Stimulated activated CD4-positive, alpha-beta T cell treated with anti-CD3 and anti-CD28 coated beads, Interleukin-1b, Interleukin-23, amount 100 ng/mL, for 1 hour (primary cell): ENCODE measurements around the gene SLC12A4.
"Not testable (repeated sequence)": the region's sequence is repeated elsewhere in the genome, so short reads cannot be mapped to it uniquely, and the experiment has no call there.

Experiments
- DNase-seq, 2 donors: peaks; one replicate each; pipeline ENCODE4 v3.0.0-alpha.2; 2020; ENCODE audit warnings: low read depth in 2 of 2

The SLC12A4 gene

DNA sequence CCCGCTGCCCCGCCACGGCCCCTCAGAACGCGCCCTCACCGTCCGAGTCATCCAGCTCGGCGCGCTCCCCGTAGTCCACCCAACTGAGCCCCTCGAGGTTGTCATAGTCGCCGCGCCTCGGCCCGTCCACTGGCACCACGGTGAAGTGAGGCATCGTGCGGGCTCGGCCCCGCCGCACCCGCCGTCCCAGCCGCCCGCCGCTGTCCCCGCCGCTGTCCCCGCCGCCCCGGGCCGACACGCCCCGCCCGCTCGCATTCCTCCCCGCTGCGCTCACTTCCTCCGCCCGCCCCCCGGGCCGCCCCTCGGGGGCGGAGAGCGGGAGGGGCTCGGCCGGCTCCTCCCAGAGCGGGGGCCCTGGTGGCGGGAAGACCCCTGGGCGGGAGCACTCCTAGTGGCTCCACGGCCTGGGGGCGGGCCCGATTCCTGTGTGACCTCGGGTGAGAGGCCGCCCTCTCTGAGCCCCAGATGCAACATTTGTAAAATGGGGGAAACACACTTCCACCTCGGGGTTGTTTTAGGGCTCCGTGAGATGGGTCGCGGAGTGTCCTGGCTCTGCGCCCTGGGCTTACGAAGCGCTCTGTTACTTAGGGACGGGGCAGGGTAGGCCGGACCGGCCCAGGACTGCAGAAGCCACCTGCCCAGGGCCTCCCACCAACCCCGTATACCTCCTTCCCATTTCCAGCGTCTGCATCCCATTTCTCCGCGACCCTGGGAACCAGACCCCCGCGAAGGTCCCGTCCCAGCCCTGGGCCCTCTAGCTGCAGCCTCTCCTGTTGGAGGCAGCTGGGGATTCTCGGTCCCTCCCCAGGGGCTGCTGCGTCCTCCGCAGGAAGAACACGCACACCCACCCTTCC, at the start of gene SLC12A4:
TSS of gene SLC12A4 (minus strand) at position 238 of the 854 bp plus-strand sequence. CDS start at position 154, 84 bp downstream.
- DNase-seq = peak; percentile 47 to 80

GRCh38 chr16:68015681-68016080, 47.2 kb upstream of the SLC12A4 start, which contains the start of gene DPEP2NB:
TSS of gene DPEP2NB (minus strand) at chr16:68015911. CDS start at chr16:68015770, 141 bp downstream.
- no peak for DNase-seq

- DNase-seq = no peak
Observed at GRCh38 chr16:68013440-68013839, 45.0 kb upstream of the SLC12A4 start.

GRCh38 chr16:68009872-68010271, 41.4 kb upstream of the SLC12A4 start:
- not testable (repeated sequence) for DNase-seq

- no peak for DNase-seq
Observed at GRCh38 chr16:68009157-68009735, 40.8 kb upstream of the SLC12A4 start.

GRCh38 chr16:68005786-68006286, 37.4 kb upstream of the SLC12A4 start:
- DNase-seq = no peak

DNA sequence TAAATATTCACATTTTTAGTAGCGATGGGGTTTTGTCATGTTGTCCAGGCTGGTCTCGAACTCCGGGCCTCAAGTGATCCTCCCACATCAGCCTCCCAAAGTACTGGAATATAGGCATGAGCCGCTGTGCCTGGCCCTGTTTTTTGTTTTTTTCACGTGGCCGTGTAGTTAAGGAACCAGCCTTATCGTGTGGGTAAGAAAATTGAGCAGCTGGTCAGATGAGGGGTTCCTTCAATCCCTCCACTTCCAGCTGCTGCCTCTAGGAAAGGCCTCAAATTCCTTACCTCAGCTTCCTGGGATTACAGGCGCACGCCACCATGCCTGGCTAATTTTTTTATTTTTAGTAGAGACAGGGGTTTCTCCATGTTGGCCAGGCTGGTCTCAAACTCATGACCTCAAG, 36.8 kb upstream of the SLC12A4 start:
- DNase-seq = no peak

DNA sequence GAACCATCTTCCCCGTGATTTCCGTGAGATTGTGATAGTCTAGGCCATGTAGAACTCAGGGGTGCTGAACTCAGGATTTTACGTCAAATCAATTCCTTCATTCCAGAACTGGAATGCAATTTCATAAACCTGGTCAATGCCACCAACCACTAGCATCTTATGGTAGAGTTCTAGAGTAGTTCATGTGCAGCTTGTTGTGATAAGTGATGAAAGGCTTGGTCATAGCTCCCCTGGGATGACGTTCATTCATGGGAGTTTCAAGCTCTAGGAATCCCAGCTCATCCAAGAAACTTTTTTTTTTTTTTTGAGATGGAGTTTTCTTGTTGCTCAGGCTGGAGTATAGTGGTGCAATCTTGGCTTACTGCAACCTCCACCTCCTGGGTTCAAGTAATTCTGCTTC, 34.6 kb upstream of the SLC12A4 start:
- no peak for DNase-seq

GRCh38 chr16:68000450-68000849, 32.0 kb upstream of the SLC12A4 start:
- no peak for DNase-seq

- DNase-seq = no peak
Observed at GRCh38 chr16:67999985-68000384, 31.5 kb upstream of the SLC12A4 start.

DNA sequence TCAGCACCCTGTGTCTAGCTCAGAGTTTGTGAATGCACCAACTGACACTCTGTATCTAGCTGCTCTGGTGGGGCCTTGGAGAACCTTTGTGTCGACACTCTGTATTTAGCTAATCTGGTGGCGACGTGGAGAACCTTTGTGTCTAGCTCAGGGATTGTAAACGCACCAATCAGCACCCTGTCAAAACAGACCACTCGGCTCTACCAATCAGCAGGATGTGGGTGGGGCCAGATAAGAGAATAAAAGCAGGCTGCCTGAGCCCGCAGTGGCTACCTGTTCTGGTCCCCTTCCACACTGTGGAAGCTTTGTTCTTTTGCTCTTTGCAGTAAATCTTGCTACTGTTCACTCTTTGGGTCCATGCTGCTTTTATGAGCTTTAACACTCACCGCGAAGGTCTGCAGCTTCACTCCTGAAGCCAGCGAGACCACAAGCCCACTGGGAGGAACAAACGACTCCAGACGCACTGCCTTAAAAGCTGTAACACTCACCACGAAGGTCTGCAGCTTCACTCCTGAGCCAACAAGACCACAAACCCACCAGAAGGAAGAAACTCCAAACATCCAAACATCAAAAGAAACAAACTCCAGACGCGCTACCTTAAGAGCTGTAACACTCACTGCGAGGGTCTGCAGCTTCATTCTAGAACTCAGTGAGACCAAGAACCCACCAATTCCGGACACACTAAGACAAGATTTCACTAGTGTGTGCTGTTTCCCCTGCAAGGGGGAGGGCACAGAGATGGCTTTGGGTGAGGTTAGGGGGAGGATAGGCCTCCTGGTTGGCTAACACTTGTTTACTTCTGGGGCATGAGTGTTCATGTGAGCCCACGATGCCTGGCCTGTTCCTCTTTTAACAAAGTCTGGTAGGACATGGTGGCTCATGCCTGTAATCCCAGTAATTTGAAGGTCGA, 30.6 kb upstream of the SLC12A4 start, which contains the start of gene DPEP2:
TSS of gene DPEP2 (minus strand) at position 706 of the 910 bp plus-strand sequence. CDS start 6,272 bp downstream, outside the sequence.
- DNase-seq = not testable (repeated sequence)

- DNase-seq = not testable (repeated sequence)
Observed at GRCh38 chr16:67998231-67998778, 29.9 kb upstream of the SLC12A4 start.

- DNase-seq = no peak
Observed at GRCh38 chr16:67996666-67997065, 28.2 kb upstream of the SLC12A4 start.

GRCh38 chr16:67995423-67995822, 27.0 kb upstream of the SLC12A4 start:
- DNase-seq = no peak

- DNase-seq = not testable (repeated sequence)
Observed at GRCh38 chr16:67994040-67994408, 25.6 kb upstream of the SLC12A4 start.

- DNase-seq = peak; percentile 58 to 65
Observed at GRCh38 chr16:67993207-67994039, 25.0 kb upstream of the SLC12A4 start.

GRCh38 chr16:67992661-67993206, 24.3 kb upstream of the SLC12A4 start:
- DNase-seq = no peak

DNA sequence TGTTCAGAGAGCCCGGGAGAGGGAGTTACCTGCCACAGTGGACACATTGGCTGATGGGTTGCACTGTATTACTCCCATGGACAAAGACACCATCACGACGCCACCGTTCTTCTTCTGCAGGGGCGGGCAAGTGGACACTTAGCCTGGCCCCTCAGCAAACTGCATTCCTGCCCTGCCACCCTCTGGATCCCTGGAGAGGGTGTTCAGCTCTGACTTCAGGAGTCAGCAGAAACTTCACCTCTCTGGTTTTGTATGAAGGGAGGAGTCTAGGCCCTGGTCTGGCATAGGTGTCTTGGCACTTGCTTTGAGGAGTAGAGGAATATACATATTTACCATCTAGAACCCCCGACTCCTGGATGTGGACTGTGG, 21.6 kb upstream of the SLC12A4 start:
- no peak for DNase-seq

GRCh38 chr16:67989322-67990017, 21.0 kb upstream of the SLC12A4 start:
- no peak for DNase-seq

DNA sequence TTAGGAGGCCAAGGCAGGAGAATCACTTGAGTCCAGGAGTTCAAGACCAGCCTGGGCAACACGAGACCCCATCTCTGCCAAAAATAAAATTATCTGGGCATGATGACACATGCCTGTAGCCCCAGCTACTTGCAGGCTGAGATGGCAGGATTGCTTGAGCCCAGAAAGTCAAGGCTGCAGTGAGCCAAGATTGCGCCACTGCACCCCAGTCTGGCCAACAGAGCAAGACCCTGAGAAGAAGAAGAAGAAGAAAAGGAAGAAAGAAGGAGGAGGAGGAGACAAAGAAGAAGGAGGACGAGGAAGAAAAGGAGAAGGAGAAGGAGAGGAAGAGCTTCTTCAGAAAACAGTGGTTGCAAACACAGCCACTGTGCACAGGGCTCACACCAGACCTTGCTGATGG, 20.2 kb upstream of the SLC12A4 start:
- DNase-seq = no peak
